ENCODE results near the gene HEMK1.

Gene HEMK1

GRCh38 chr3:50568947-50569749 is at the start of gene HEMK1:
TSS of gene HEMK1 (plus strand) at chr3:50569522. CDS start at chr3:50571105, 1,583 bp downstream.
- TF ChIP-seq EZH2phosphoT487 (IDR thresholded peaks at IDR 0.05; ENCODE audit: borderline replicate concordance) (no peak), CTCF (conservative IDR thresholded peaks at IDR 0.05; ENCODE audit: low read length) (no peak)
- no peaks in the 10 kb centered on the region for H3K36me3 ChIP-seq (ENCODE audit: insufficient read depth, low read length)
- peak within 1 kb of the TSS; percentile 82 for H3K9ac ChIP-seq (ENCODE audit: low read depth, low read length, poor library complexity, severe bottlenecking)
- peak within 1 kb of the TSS; percentile 96 for H3K4me3 ChIP-seq (ENCODE audit: low read length, poor library complexity, severe bottlenecking)
- no peaks in the 10 kb centered on the region for H3K9me2 ChIP-seq (replicated peaks; ENCODE audit: low read depth, low read length)
- H3K4me1 ChIP-seq (ENCODE audit: insufficient read depth, low read length, poor library complexity, severe bottlenecking), result peaks cover 18% of the 10 kb centered on the region
- H3K79me2 ChIP-seq (ENCODE audit: insufficient read depth, low read length), result peaks cover 8% of the 10 kb centered on the region; the same call in 1 of the 2 replicates
- H3F3A ChIP-seq (ENCODE audit: low read depth), result no peaks in the 10 kb centered on the region
- peak within 1 kb of the TSS; percentile 82 for H3K4me2 ChIP-seq (ENCODE audit: low read depth, low read length, poor library complexity, severe bottlenecking)
- no peaks in the 10 kb centered on the region for H3K27me3 ChIP-seq (ENCODE audit: insufficient read depth, low read length, poor library complexity, severe bottlenecking)
- H2AFZ ChIP-seq (ENCODE audit: low read length), result peak within 1 kb of the TSS; percentile 93
- no peaks in the 10 kb centered on the region for H3K9me3 ChIP-seq (ENCODE audit: insufficient read depth, low read depth, low read length)
- H4K20me1 ChIP-seq (ENCODE audit: insufficient read depth, low read length, poor library complexity, severe bottlenecking), result no peaks in the 10 kb centered on the region

- H3K79me2 ChIP-seq (ENCODE audit: insufficient read depth, low read length), result no peaks in the 10 kb centered on the region
- no peaks in the 10 kb centered on the region for H3K27me3 ChIP-seq (ENCODE audit: insufficient read depth, low read length, poor library complexity, severe bottlenecking)
- H3K4me1 ChIP-seq (ENCODE audit: insufficient read depth, low read length, poor library complexity, severe bottlenecking), result no peaks in the 10 kb centered on the region
- no peak for TF ChIP-seq EZH2phosphoT487 (IDR thresholded peaks at IDR 0.05; ENCODE audit: borderline replicate concordance)
- no peak for TF ChIP-seq CTCF (conservative IDR thresholded peaks at IDR 0.05; ENCODE audit: low read length)
- H3K9me2 ChIP-seq (replicated peaks; ENCODE audit: low read depth, low read length), result no peaks in the 10 kb centered on the region
- no peak overlapping the region for H3K9ac ChIP-seq (ENCODE audit: low read depth, low read length, poor library complexity, severe bottlenecking)
- no peak overlapping the region for H3K4me3 ChIP-seq (ENCODE audit: low read length, poor library complexity, severe bottlenecking)
- no peak overlapping the region for H3K4me2 ChIP-seq (ENCODE audit: low read depth, low read length, poor library complexity, severe bottlenecking)
- no peak overlapping the region for H2AFZ ChIP-seq (ENCODE audit: low read length)
- H4K20me1 ChIP-seq (ENCODE audit: insufficient read depth, low read length, poor library complexity, severe bottlenecking), result no peaks in the 10 kb centered on the region
- H3K36me3 ChIP-seq (ENCODE audit: insufficient read depth, low read length), result no peaks in the 10 kb centered on the region
- no peaks in the 10 kb centered on the region for H3F3A ChIP-seq (ENCODE audit: low read depth)
- H3K9me3 ChIP-seq (ENCODE audit: insufficient read depth, low read depth, low read length), result no peaks in the 10 kb centered on the region
Measured at GRCh38 chr3:50520849-50521248, 48.5 kb upstream of the HEMK1 start.

- Histone ChIP-seq H3K4me3 (ENCODE audit: low read length, poor library complexity, severe bottlenecking) (no peak overlapping the region), H3K9me2 (replicated peaks; ENCODE audit: low read depth, low read length) (no peaks in the 10 kb centered on the region), H3K36me3 (ENCODE audit: insufficient read depth, low read length) (no peaks in the 10 kb centered on the region), H3K27me3 (ENCODE audit: insufficient read depth, low read length, poor library complexity, severe bottlenecking) (no peaks in the 10 kb centered on the region), H3K4me2 (ENCODE audit: low read depth, low read length, poor library complexity, severe bottlenecking) (no peak overlapping the region), H3K4me1 (ENCODE audit: insufficient read depth, low read length, poor library complexity, severe bottlenecking) (no peaks in the 10 kb centered on the region), H3K9me3 (ENCODE audit: insufficient read depth, low read depth, low read length) (no peaks in the 10 kb centered on the region), H3K79me2 (ENCODE audit: insufficient read depth, low read length) (no peaks in the 10 kb centered on the region), H3F3A (ENCODE audit: low read depth) (no peaks in the 10 kb centered on the region), H2AFZ (ENCODE audit: low read length) (no peak overlapping the region), H3K9ac (ENCODE audit: low read depth, low read length, poor library complexity, severe bottlenecking) (no peak overlapping the region), H4K20me1 (ENCODE audit: insufficient read depth, low read length, poor library complexity, severe bottlenecking) (no peaks in the 10 kb centered on the region)
- TF ChIP-seq EZH2phosphoT487 (IDR thresholded peaks at IDR 0.05; ENCODE audit: borderline replicate concordance), result no peak
- TF ChIP-seq CTCF (conservative IDR thresholded peaks at IDR 0.05; ENCODE audit: low read length), result no peak
Measured at GRCh38 chr3:50521572-50521971, 47.8 kb upstream of the HEMK1 start.

Data from Loucy (cell line).